GM12878 (cell line): ENCODE data around the gene SETBP1. TPM values are rescaled to one million over a fixed set of nuclear protein-coding genes. Genes with fewer than 3 reads are reported as not detected.

Experiments
- ATAC-seq: fragments of 200-7000 bp; cut with Tn5 transposase; 3 replicates; pipeline ENCODE4 v1.9.1; 2020; ENCODE audit warnings: mild to moderate bottlenecking, moderate library complexity
- BruUV-seq: library from RNA; stranded (reverse); fragments of 400-500 nt; replicated peaks from 2 replicates; lab custom pipeline; 2021; lab: Mats Ljungman, UMichigan
- CTCF ChIA-PET: fragments of 300-600 bp; sonication (Branson Sonifier 250); formaldehyde crosslinking; extraction: SDS; loops from one replicate; lab custom pipeline; 2021; ENCODE audit warnings: inconsistent platforms; lab: Yijun Ruan, JAX
- POLR2A ChIA-PET: fragments of 350-600 bp; formaldehyde crosslinking; extraction: SDS; loops from one replicate; lab custom pipeline; 2021; ENCODE audit warnings: inconsistent platforms; lab: Charles Lee
- RAD21 ChIA-PET: fragments of 300-600 bp; sonication (Branson Sonifier 250); formaldehyde crosslinking; loops from one replicate; lab custom pipeline; 2023; ENCODE audit warnings: antibody characterized with exemption; ENCODE audit not compliant: unreplicated experiment; lab: Charles Lee
- SMC1A ChIA-PET: fragments of 300-600 bp; sonication (Branson Sonifier 250); formaldehyde crosslinking; loops from one replicate; lab custom pipeline; 2023; ENCODE audit not compliant: unreplicated experiment, uncharacterized antibody; lab: Charles Lee
- DNase-seq: peaks from one replicate; pipeline ENCODE4 v3.0.0-alpha.2; 2011; ENCODE audit warnings: low read depth, low spot score
- FAIRE-seq: peaks from 3 replicates; lab custom pipeline; 2011; peaks lifted over from hg19 to GRCh38; lab: Jason Lieb, UNC
- H2AFZ ChIP-seq: 2 replicates; pipeline ENCODE4 v1.6.0; 2011; ENCODE audit warnings: low read depth, low read length, control low read depth; ENCODE audit not compliant: control insufficient read depth
- H3K27ac ChIP-seq: 2 replicates; pipeline ENCODE4 v1.5.1; 2011; ENCODE audit warnings: control low read depth; ENCODE audit not compliant: control insufficient read depth, insufficient read depth
- H3K27me3 ChIP-seq, 2 experiments: replicated peaks in 1 of 2; 2 replicates each; pipeline versions ENCODE4 v1.6.0 to v1.6.1; 2011; ENCODE audit warnings: low read length in 1 of 2; ENCODE audit not compliant: control insufficient read depth in 2 of 2, insufficient read depth in 2 of 2
- H3K36me3 ChIP-seq, 2 experiments: 2 replicates each; pipeline ENCODE4 v1.5.1; 2011; ENCODE audit warnings: low read length in 1 of 2; ENCODE audit not compliant: control insufficient read depth in 2 of 2, insufficient read depth in 2 of 2
- H3K4me1 ChIP-seq: 2 replicates; pipeline ENCODE4 v1.6.1; 2011; ENCODE audit warnings: mild to moderate bottlenecking, low read length, moderate library complexity, mixed read lengths; ENCODE audit not compliant: control insufficient read depth, insufficient read depth
- H3K4me2 ChIP-seq: 2 replicates; pipeline ENCODE4 v1.6.0; 2011; ENCODE audit warnings: control low read depth; ENCODE audit not compliant: control insufficient read depth, insufficient read depth
- H3K4me3 ChIP-seq: fragments of 200-600 bp; sonication (generic); 2 replicates; pipeline ENCODE4 v1.5.1; 2016
- H3K79me2 ChIP-seq: 2 replicates; pipeline ENCODE4 v1.6.0; 2011; ENCODE audit warnings: low read length; ENCODE audit not compliant: control insufficient read depth, insufficient read depth
- H3K9ac ChIP-seq: 2 replicates; pipeline ENCODE4 v1.8.0; 2011; ENCODE audit warnings: low read length, control low read depth, mixed read lengths; ENCODE audit not compliant: control insufficient read depth, insufficient read depth
- H3K9me3 ChIP-seq: replicated peaks from 3 replicates; pipeline ENCODE4 v1.5.1; 2011; ENCODE audit warnings: mild to moderate bottlenecking, low read length; ENCODE audit not compliant: control insufficient read depth, insufficient read depth
- H4K20me1 ChIP-seq: 2 replicates; pipeline ENCODE4 v1.6.0; 2011; ENCODE audit not compliant: control insufficient read depth, insufficient read depth
- CEBPZ ChIP-seq: fragments of 150-350 bp; IDR thresholded peaks from 2 replicates; pipeline ENCODE4 v1.6.1; 2016; ENCODE audit warnings: low read depth, low read length
- DPF2 ChIP-seq: fragments of 450-650 bp; IDR thresholded peaks from 2 replicates; pipeline ENCODE4 v1.6.1; 2017; ENCODE audit warnings: mild to moderate bottlenecking
- ETV6 ChIP-seq, 2 experiments: fragments of 450-650 bp in 1 of 2; IDR thresholded peaks in 1 of 2; conservative IDR thresholded peaks in 1 of 2; 2 replicates each; pipeline ENCODE4 v1.6.1; 2014; ENCODE audit warnings: antibody characterized with exemption in 1 of 2, borderline replicate concordance in 1 of 2, low read depth in 1 of 2, mild to moderate bottlenecking in 1 of 2, moderate library complexity in 1 of 2
- HDAC2 ChIP-seq: fragments of 200-600 bp; sonication (generic); IDR thresholded peaks from 2 replicates; pipeline ENCODE4 v1.6.1; 2017
- RBBP5 ChIP-seq: fragments of 200-600 bp; sonication (generic); conservative IDR thresholded peaks from 2 replicates; pipeline ENCODE4 v1.6.1; 2016
- RELA ChIP-seq: fragments of 450-650 bp; IDR thresholded peaks from 2 replicates; pipeline ENCODE4 v1.8.0; 2014; ENCODE audit warnings: borderline replicate concordance; ENCODE audit not compliant: partially characterized antibody
- RFX5 ChIP-seq: IDR thresholded peaks from 2 replicates; pipeline ENCODE4 v1.6.1; 2011; ENCODE audit warnings: low read depth, low read length, improper control_type of control experiment
- SMAD5 ChIP-seq: IDR thresholded peaks from 2 replicates; pipeline ENCODE4 v1.6.1; 2016; ENCODE audit warnings: antibody characterized with exemption, low read depth
- SMARCA5 ChIP-seq: fragments of 450-650 bp; IDR thresholded peaks from 2 replicates; pipeline ENCODE4 v1.6.1; 2017; ENCODE audit warnings: mild to moderate bottlenecking
- STAT3 ChIP-seq: IDR thresholded peaks from 2 replicates; pipeline ENCODE4 v1.6.1; 2011; ENCODE audit warnings: low read depth, low read length, improper control_type of control experiment
- SUPT20H ChIP-seq: IDR thresholded peaks from 2 replicates; pipeline ENCODE4 v1.6.1; 2011; ENCODE audit warnings: low read depth, mild to moderate bottlenecking, low read length, moderate library complexity, borderline replicate concordance; ENCODE audit not compliant: control insufficient read depth
- ZNF384 ChIP-seq: IDR thresholded peaks from 2 replicates; pipeline ENCODE4 v1.6.1; 2012; ENCODE audit warnings: low read depth, mild to moderate bottlenecking, low read length, improper control_type of control experiment, borderline replicate concordance
- WGBS: methylation state at CpG from one replicate; pipeline ENCODE4 v1.1.6; 2016; ENCODE audit warnings: low lambda C conversion rate; ENCODE audit not compliant: insufficient replicate concordance, insufficient coverage; ENCODE audit errors: missing lambda C conversion rate; 5-methylcytosine and 5-hydroxymethylcytosine counted together
- in situ Hi-C: fragments of 300-500 bp; cut with MboI; formaldehyde crosslinking; loops from 9 replicates; pipeline ENCODE4 v1.14.3; 2018; ENCODE audit warnings: mixed read lengths
- intact Hi-C: fragments of 100-400 bp; cut with micrococcal nuclease; formaldehyde crosslinking; loops from one replicate; pipeline ENCODE4 v1.14.2; 2022; ENCODE audit not compliant: unreplicated experiment
- polyA plus RNA-seq, 11 experiments: library from polyadenylated mRNA; depleted of rRNA in 4 of 11; unstranded in 6 of 11; stranded (reverse) in 5 of 11; fragments of >200 nt; fragmentation: Nextera tagmentation in 4 of 11; fragmentation: Illumina TruSeq in 1 of 11; extraction: Ambion mirVana in 4 of 11; extraction: Trizol in 1 of 11; gene quantifications; 1 replicate in 1 of 11; 2 replicates in 10 of 11; pipeline versions ENCODE4 v1.2.1 to v1.2.3, GENCODE V29; 2011 to 2016; ENCODE audit warnings: inconsistent platforms in 2 of 11, missing spikeins in 2 of 11, low read depth in 1 of 11
- total RNA-seq, 4 experiments: library from RNA; depleted of rRNA in 3 of 4; stranded (reverse); fragments of >200 nt in 3 of 4; fragmentation: Illumina TruSeq in 1 of 4; extraction: Trizol in 1 of 4; gene quantifications; 2 replicates each; pipeline versions ENCODE4 v1.2.1 to v1.2.3, GENCODE V29; 2013 to 2021

The SETBP1 gene
- total and polyA plus RNA-seq, 10 of the 15 experiments (the other 5 are each of a cell fraction or from before 2014, with no cell fraction given), result 0.99 to 29.7 (median 8.3) TPM

- DNase-seq (no peak), FAIRE-seq (no peak), ATAC-seq (no peak)
- Histone ChIP-seq H3K36me3 (no peaks in the 10 kb centered on the region), H3K79me2 (no peaks in the 10 kb centered on the region), H3K27me3 (no peaks in the 10 kb centered on the region; a peak in 2 of 4 replicates), H4K20me1 (no peaks in the 10 kb centered on the region), H3K4me2 (no peak overlapping the region), H3K9ac (no peak overlapping the region), H3K9me3 (no peaks in the 10 kb centered on the region), H3K4me1 (peaks cover 5% of the 10 kb centered on the region), H3K27ac (no peak overlapping the region), H2AFZ (no peak overlapping the region), H3K4me3 (no peak overlapping the region)
- no peak for TF ChIP-seq RFX5
- no peak for TF ChIP-seq SUPT20H
- no peak for TF ChIP-seq HDAC2
- TF ChIP-seq CEBPZ, result no peak
- TF ChIP-seq DPF2, result no peak
- no peak for TF ChIP-seq ETV6 (conservative IDR thresholded peaks at IDR 0.05 in 1 of 2, IDR thresholded peaks at IDR 0.05 in 1 of 2; ENCODE audit: borderline replicate concordance in 1 of 2, low read depth in 1 of 2)
- no peak for TF ChIP-seq ZNF384
- no peak for TF ChIP-seq SMAD5
- no peak for TF ChIP-seq SMARCA5
- TF ChIP-seq RELA, result no peak
- TF ChIP-seq STAT3, result no peak
- no peak for TF ChIP-seq RBBP5
- intact Hi-C loops, result no loop called here
- BruUV-seq, result no TSS peak
- POLR2A ChIA-PET, result interaction anchor here (0.8 kb wide), 1 partner anchor 9 kb away, joined by 5 read pairs; no protein-coding TSS in a partner anchor
- WGBS, result 51% methylated on average over 4 of the region's 4 CpGs
- RAD21 ChIA-PET, result interaction anchor here (1.2 to 1.3 kb wide), 2 partner anchors 9 to 10 kb away, joined by 5 to 7 read pairs; no protein-coding TSS in a partner anchor
- in situ Hi-C loops, result no loop called here
- SMC1A ChIA-PET, result interaction anchor here (0.8 to 1.2 kb wide), 2 partner anchors 10 to 182 kb away, joined by 3 to 9 read pairs; no protein-coding TSS in a partner anchor
- CTCF ChIA-PET, result interaction anchor here (2.1 kb wide), 1 partner anchor 9 kb away, joined by 6 read pairs; no protein-coding TSS in a partner anchor
Measured at GRCh38 chr18:44638034-44638540, 42.6 kb upstream of the SETBP1 start.
